ENCODE measurements around the gene MPG.
A peak's percentile ranks its signal among the peaks of the same experiment; 100 is the strongest.
"Not testable (repeated sequence)": the region's sequence is repeated elsewhere in the genome, so short reads cannot be mapped to it uniquely, and the experiment has no call there.

Gene MPG

GRCh38 chr16:77807-78443 is at the start of gene MPG:
MPG (plus strand) TSS chr16:78225; CDS start chr16:78310, 85 bp downstream.
- peak; percentile 90 for DNase-seq

GRCh38 chr16:30627-31026 is 47.4 kb upstream of the MPG start:
- DNase-seq: not testable (repeated sequence)

GRCh38 chr16:33154-33876 is 44.7 kb upstream of the MPG start:
- not testable (repeated sequence) for DNase-seq

- DNase-seq: no peak
Observed at GRCh38 chr16:33877-34647, 44.0 kb upstream of the MPG start.

- no peak for DNase-seq
Observed at GRCh38 chr16:34648-34987, 43.4 kb upstream of the MPG start.

GRCh38 chr16:35011-35677 is 42.9 kb upstream of the MPG start:
- no peak for DNase-seq

- DNase-seq: no peak
Observed at GRCh38 chr16:35678-36305, 42.2 kb upstream of the MPG start.

GRCh38 chr16:36336-36984 is 41.6 kb upstream of the MPG start:
- no peak for DNase-seq

- no peak for DNase-seq
Observed at GRCh38 chr16:37511-37910, 40.5 kb upstream of the MPG start.

GRCh38 chr16:38206-38605 is 39.8 kb upstream of the MPG start:
- not testable (repeated sequence) for DNase-seq

- DNase-seq: peak; percentile 55
Observed at GRCh38 chr16:38941-39892, 38.8 kb upstream of the MPG start.

- no peak for DNase-seq
Observed at GRCh38 chr16:41439-42068, 36.5 kb upstream of the MPG start.

- no peak for DNase-seq
Observed at GRCh38 chr16:42069-42457, 36.0 kb upstream of the MPG start.

- DNase-seq: no peak
Observed at GRCh38 chr16:42691-43090, 35.3 kb upstream of the MPG start.

GRCh38 chr16:43294-43693 is 34.7 kb upstream of the MPG start:
- no peak for DNase-seq

GRCh38 chr16:44655-45054 is 33.4 kb upstream of the MPG start:
- no peak for DNase-seq

GRCh38 chr16:45454-45853 is 32.6 kb upstream of the MPG start:
- DNase-seq: no peak

- DNase-seq: not testable (repeated sequence)
Observed at GRCh38 chr16:46510-46909, 31.5 kb upstream of the MPG start.

GRCh38 chr16:47234-47633 is 30.8 kb upstream of the MPG start:
- no peak for DNase-seq

- no peak for DNase-seq
Observed at GRCh38 chr16:50769-51591, 27.0 kb upstream of the MPG start.

Measured in stimulated activated CD4-positive, alpha-beta T cell treated with anti-CD3 and anti-CD28 coated beads, Interleukin-15, amount 100 ng/mL, for 24 hours (primary cell).